ENCODE measurements around the gene SLC26A2. TPM values are rescaled to one million over a fixed set of nuclear protein-coding genes. Genes with fewer than 3 reads are reported as not detected.

The SLC26A2 gene
- total and polyA plus RNA-seq, 10 of the 15 experiments (the other 5 are each of a cell fraction or from before 2014, with no cell fraction given): 1.7 to 6.4 (median 4.2) TPM

DNA sequence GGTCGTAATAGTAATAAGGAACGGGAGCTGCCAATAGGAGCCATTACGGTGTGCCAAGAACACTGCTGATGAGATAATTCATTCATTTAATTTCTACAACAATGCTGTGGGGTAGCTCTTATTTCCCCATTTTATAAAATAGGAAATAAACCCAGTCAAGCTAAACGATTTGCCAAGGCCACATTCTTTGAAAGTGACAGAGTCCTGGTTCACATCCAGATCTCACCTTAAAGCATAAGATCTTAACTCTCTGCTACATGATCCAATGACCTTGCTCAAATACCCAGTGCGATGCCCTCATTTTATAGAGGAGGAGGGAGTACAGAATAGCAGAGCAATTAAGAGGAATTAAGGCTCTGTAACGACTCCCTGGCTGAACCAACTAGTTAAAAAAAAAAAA, 21.0 kb upstream of the SLC26A2 start:
- no peak overlapping the region for H3K4me3 ChIP-seq
- in situ Hi-C loops (cut with MboI): no loop called here
- DNase-seq (ENCODE audit: low read depth, low spot score): no peak
- TF ChIP-seq, protein P1, sequence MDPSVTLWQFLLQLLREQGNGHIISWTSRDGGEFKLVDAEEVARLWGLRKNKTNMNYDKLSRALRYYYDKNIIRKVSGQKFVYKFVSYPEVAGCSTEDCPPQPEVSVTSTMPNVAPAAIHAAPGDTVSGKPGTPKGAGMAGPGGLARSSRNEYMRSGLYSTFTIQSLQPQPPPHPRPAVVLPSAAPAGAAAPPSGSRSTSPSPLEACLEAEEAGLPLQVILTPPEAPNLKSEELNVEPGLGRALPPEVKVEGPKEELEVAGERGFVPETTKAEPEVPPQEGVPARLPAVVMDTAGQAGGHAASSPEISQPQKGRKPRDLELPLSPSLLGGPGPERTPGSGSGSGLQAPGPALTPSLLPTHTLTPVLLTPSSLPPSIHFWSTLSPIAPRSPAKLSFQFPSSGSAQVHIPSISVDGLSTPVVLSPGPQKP (IDR thresholded peaks at IDR 0.05; ENCODE audit: low read depth, low read length): no peak
- TF ChIP-seq ASH2L (IDR thresholded peaks at IDR 0.05; ENCODE audit: borderline replicate concordance, low read depth): no peak
- no peak for TF ChIP-seq TCF12 (IDR thresholded peaks at IDR 0.05; ENCODE audit: low read depth, low read length)
- no peak for TF ChIP-seq IKZF1 (conservative IDR thresholded peaks at IDR 0.05)
- H3K36me3 ChIP-seq (ENCODE audit: control insufficient read depth in 2 of 2, insufficient read depth in 2 of 2, low read length in 1 of 2): no peaks in the 10 kb centered on the region
- no TSS peak for BruUV-seq (replicated peaks)
- no peak overlapping the region for H3K27ac ChIP-seq (ENCODE audit: control insufficient read depth, insufficient read depth)
- ChIA-PET RAD21 (ENCODE audit: unreplicated experiment) (interaction anchor here (0.7 kb wide), 1 partner anchor 372 kb away, joined by 3 read pairs; no protein-coding TSS in a partner anchor), SMC1A (ENCODE audit: uncharacterized antibody, unreplicated experiment) (interaction anchor here (0.7 to 0.9 kb wide), 3 partner anchors 9 to 84 kb away, joined by 3 read pairs; no protein-coding TSS in a partner anchor), CTCF (interaction anchor here (0.6 to 0.7 kb wide), 3 partner anchors 172 to 798 kb away, joined by 3 to 5 read pairs (median 3); partner anchors contain the start of gene ABLIM3), POLR2A (no interaction called here)
- ATAC-seq: no peak; the same call in 2 of the 3 replicates
- no peak overlapping the region for H2AFZ ChIP-seq (ENCODE audit: control insufficient read depth, low read depth, low read length)
- no peaks in the 10 kb centered on the region for H3K4me1 ChIP-seq (ENCODE audit: control insufficient read depth, insufficient read depth, low read length)
- H4K20me1 ChIP-seq (ENCODE audit: control insufficient read depth, insufficient read depth): no peaks in the 10 kb centered on the region
- H3K9me3 ChIP-seq (replicated peaks; ENCODE audit: control insufficient read depth, insufficient read depth, low read length): no peaks in the 10 kb centered on the region
- no peaks in the 10 kb centered on the region for H3K79me2 ChIP-seq (ENCODE audit: control insufficient read depth, insufficient read depth, low read length)
- WGBS (ENCODE audit: insufficient coverage, insufficient replicate concordance, low lambda C conversion rate, missing lambda C conversion rate): 53% methylated on average over 6 of the region's 6 CpGs
- no peak overlapping the region for H3K4me2 ChIP-seq (ENCODE audit: control insufficient read depth, insufficient read depth)
- intact Hi-C loops (cut with micrococcal nuclease; ENCODE audit: unreplicated experiment): no loop called here
- H3K9ac ChIP-seq (ENCODE audit: control insufficient read depth, insufficient read depth, low read length): no peak overlapping the region
- FAIRE-seq: no peak
- no peaks in the 10 kb centered on the region; a peak in 1 of 4 replicates for H3K27me3 ChIP-seq (replicated peaks in 1 of 2; ENCODE audit: control insufficient read depth in 2 of 2, insufficient read depth in 2 of 2, low read length in 1 of 2)

DNA sequence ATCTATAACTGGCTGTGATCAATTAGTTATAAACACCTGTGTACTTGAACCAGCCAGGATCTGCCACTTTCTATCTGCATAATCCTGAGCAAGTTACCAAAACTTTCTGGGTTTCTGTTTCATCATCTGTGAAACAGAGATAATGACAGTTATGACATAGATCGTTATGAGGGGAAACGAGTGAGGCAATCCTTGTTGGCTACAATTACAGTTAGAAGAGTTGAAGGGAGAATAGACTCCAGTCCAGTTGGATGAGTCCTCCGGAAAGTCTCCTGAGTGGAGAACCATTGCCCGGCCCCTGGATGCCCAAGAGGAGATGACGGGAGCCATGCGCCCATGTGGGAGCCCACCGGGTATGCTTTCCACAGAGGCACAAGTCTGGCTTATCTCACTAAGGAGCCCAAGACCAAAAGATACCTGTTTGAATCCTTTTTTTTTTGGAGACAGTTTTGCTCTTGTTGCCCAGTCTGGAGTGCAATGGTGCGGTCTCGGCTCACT, 20.4 kb upstream of the SLC26A2 start:
- intact Hi-C loops (cut with micrococcal nuclease; ENCODE audit: unreplicated experiment): no loop called here
- Histone ChIP-seq H3K36me3 (ENCODE audit: control insufficient read depth in 2 of 2, insufficient read depth in 2 of 2, low read length in 1 of 2) (no peaks in the 10 kb centered on the region), H3K27me3 (replicated peaks in 1 of 2; ENCODE audit: control insufficient read depth in 2 of 2, insufficient read depth in 2 of 2, low read length in 1 of 2) (no peaks in the 10 kb centered on the region; a peak in 1 of 4 replicates), H3K9ac (ENCODE audit: control insufficient read depth, insufficient read depth, low read length) (no peak overlapping the region), H2AFZ (ENCODE audit: control insufficient read depth, low read depth, low read length) (no peak overlapping the region), H4K20me1 (ENCODE audit: control insufficient read depth, insufficient read depth) (no peaks in the 10 kb centered on the region), H3K27ac (ENCODE audit: control insufficient read depth, insufficient read depth) (no peak overlapping the region), H3K9me3 (replicated peaks; ENCODE audit: control insufficient read depth, insufficient read depth, low read length) (no peaks in the 10 kb centered on the region), H3K4me2 (ENCODE audit: control insufficient read depth, insufficient read depth) (no peak overlapping the region), H3K79me2 (ENCODE audit: control insufficient read depth, insufficient read depth, low read length) (no peaks in the 10 kb centered on the region), H3K4me3 (no peak overlapping the region), H3K4me1 (ENCODE audit: control insufficient read depth, insufficient read depth, low read length) (no peaks in the 10 kb centered on the region)
- ChIA-PET SMC1A (ENCODE audit: uncharacterized antibody, unreplicated experiment) (interaction anchor here (0.7 kb wide), 1 partner anchor 84 kb away, joined by 3 read pairs; no protein-coding TSS in a partner anchor), POLR2A (no interaction called here), RAD21 (ENCODE audit: unreplicated experiment) (interaction anchor here (0.7 kb wide), 1 partner anchor 372 kb away, joined by 3 read pairs; no protein-coding TSS in a partner anchor), CTCF (interaction anchor here (0.6 to 0.7 kb wide), 3 partner anchors 172 to 799 kb away, joined by 3 to 5 read pairs (median 3); partner anchors contain the start of gene ABLIM3)
- in situ Hi-C loops (cut with MboI): no loop called here
- WGBS (ENCODE audit: insufficient coverage, insufficient replicate concordance, low lambda C conversion rate, missing lambda C conversion rate): 67% methylated on average over 9 of the region's 9 CpGs
- ATAC-seq: peak; percentile 92
- DNase-seq (ENCODE audit: low read depth, low spot score): no peak
- TF ChIP-seq CREM (IDR thresholded peaks at IDR 0.05; ENCODE audit: low read depth) (peak; percentile 53; the same call in 1 of the 2 replicates), JUNB (IDR thresholded peaks at IDR 0.05) (peak; percentile 42; the same call in 1 of the 2 replicates), CREB1 (IDR thresholded peaks at IDR 0.05; ENCODE audit: low read depth) (peak; percentile 77), SIN3A (IDR thresholded peaks at IDR 0.05; ENCODE audit: low read depth, low read length) (no peak), HCFC1 (IDR thresholded peaks at IDR 0.05; ENCODE audit: low read length) (no peak)
- FAIRE-seq: peak; percentile 47
- BruUV-seq (replicated peaks): no TSS peak
